ENCODE results near the gene NAPB.

Gene NAPB

GRCh38 chr20:23415959-23416583 is 5.2 kb downstream of the NAPB start:
- Histone ChIP-seq H3K4me1 (ENCODE audit: control insufficient read depth in 1 of 2, insufficient read depth in 1 of 2, low read depth in 1 of 2, low read length in 1 of 2) (peaks cover 11 to 14% of the 10 kb centered on the region in 2 experiments), H3K27me3 (no peaks in the 10 kb centered on the region), H3K9me3 (no peaks in the 10 kb centered on the region), H3K27ac (no peak overlapping the region), H3K36me3 (no peaks in the 10 kb centered on the region), H3K4me3 (ENCODE audit: low read depth in 1 of 2, low read length in 1 of 2) (no peak overlapping the region)
- no peak for TF ChIP-seq CTCF (IDR thresholded peaks at IDR 0.05)

- no peak overlapping the region for H3K27ac ChIP-seq
- no peaks in the 10 kb centered on the region for H3K36me3 ChIP-seq
- no peak for TF ChIP-seq CTCF (IDR thresholded peaks at IDR 0.05)
- no peaks in the 10 kb centered on the region for H3K27me3 ChIP-seq
- no peak overlapping the region for H3K4me3 ChIP-seq (ENCODE audit: low read depth in 1 of 2, low read length in 1 of 2)
- no peaks in the 10 kb centered on the region for H3K9me3 ChIP-seq
- H3K4me1 ChIP-seq (ENCODE audit: control insufficient read depth in 1 of 2, insufficient read depth in 1 of 2, low read depth in 1 of 2, low read length in 1 of 2) = peaks cover 11 to 13% of the 10 kb centered on the region in 2 experiments
These were observed 5.7 kb downstream of the NAPB start for GRCh38 chr20:23415555-23415954.

- no peak for TF ChIP-seq CTCF (IDR thresholded peaks at IDR 0.05)
- H3K4me1 ChIP-seq (ENCODE audit: control insufficient read depth in 1 of 2, insufficient read depth in 1 of 2, low read depth in 1 of 2, low read length in 1 of 2) = peaks cover 2 to 4% of the 10 kb centered on the region in 2 experiments
- H3K27ac ChIP-seq = no peak overlapping the region
- no peaks in the 10 kb centered on the region for H3K27me3 ChIP-seq
- no peaks in the 10 kb centered on the region for H3K9me3 ChIP-seq
- H3K4me3 ChIP-seq (ENCODE audit: low read depth in 1 of 2, low read length in 1 of 2) = no peak overlapping the region
- H3K36me3 ChIP-seq = no peaks in the 10 kb centered on the region
These were observed 6.6 kb downstream of the NAPB start for GRCh38 chr20:23414526-23415188.

DNA sequence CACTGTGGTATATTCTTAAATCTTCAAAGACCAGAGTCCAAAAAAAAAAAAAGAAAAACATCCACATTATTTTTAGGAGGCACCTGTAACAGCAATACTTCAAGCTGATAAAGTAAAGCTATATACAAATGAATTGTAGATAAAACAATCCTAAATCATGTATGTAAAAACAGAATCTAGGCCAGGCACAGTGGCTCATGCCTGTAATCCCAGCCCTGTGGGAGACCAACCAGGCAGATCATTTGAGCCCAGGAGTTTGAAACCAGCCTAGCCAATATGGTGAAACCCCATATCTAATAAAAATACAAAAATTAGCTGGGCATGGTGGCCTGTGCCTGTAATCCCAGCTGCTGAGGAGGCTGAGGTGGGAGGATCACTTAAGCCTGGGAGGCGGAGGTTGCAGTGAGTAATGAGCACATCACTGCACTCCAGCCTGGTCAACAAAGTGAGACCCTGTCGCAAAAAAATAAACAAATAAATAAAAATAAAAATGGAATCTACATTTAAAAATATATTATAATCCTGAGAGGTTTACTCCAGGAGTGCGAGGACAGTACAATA is 7.3 kb downstream of the NAPB start:
- Histone ChIP-seq H3K4me3 (ENCODE audit: low read depth in 1 of 2, low read length in 1 of 2) (no peak overlapping the region), H3K4me1 (ENCODE audit: control insufficient read depth in 1 of 2, insufficient read depth in 1 of 2, low read depth in 1 of 2, low read length in 1 of 2) (no peaks in the 10 kb centered on the region), H3K9me3 (no peaks in the 10 kb centered on the region), H3K27ac (no peak overlapping the region), H3K36me3 (no peaks in the 10 kb centered on the region), H3K27me3 (no peaks in the 10 kb centered on the region)
- no peak for TF ChIP-seq CTCF (IDR thresholded peaks at IDR 0.05)

GRCh38 chr20:23412026-23412425 is 9.3 kb downstream of the NAPB start:
- Histone ChIP-seq H3K9me3 (no peaks in the 10 kb centered on the region), H3K27me3 (no peaks in the 10 kb centered on the region)

More at GRCh38 chr20:23412026-23412425, 9.3 kb downstream of the NAPB start:
- no peak for TF ChIP-seq CTCF (IDR thresholded peaks at IDR 0.05)
- no peaks in the 10 kb centered on the region for H3K4me1 ChIP-seq (ENCODE audit: control insufficient read depth in 1 of 2, insufficient read depth in 1 of 2, low read depth in 1 of 2, low read length in 1 of 2)
- no peaks in the 10 kb centered on the region for H3K36me3 ChIP-seq
- H3K4me3 ChIP-seq (ENCODE audit: low read depth in 1 of 2, low read length in 1 of 2) = no peak overlapping the region
- H3K27ac ChIP-seq = no peak overlapping the region

All from neutrophil (primary cell).